HG02885 (cell line): Measurements from ENCODE around the gene ALDH2.
"Not testable (repeated sequence)": the region's sequence is repeated elsewhere in the genome, so short reads cannot be mapped to it uniquely, and the experiment has no call there.

Experiments used
- ATAC-seq: cut with Tn5 transposase; IDR thresholded peaks from one replicate; pipeline ENCODE4 v1.9.1; 2021; ENCODE audit warnings: mild to moderate bottlenecking; ENCODE audit not compliant: unreplicated experiment, poor library complexity

Gene ALDH2

DNA sequence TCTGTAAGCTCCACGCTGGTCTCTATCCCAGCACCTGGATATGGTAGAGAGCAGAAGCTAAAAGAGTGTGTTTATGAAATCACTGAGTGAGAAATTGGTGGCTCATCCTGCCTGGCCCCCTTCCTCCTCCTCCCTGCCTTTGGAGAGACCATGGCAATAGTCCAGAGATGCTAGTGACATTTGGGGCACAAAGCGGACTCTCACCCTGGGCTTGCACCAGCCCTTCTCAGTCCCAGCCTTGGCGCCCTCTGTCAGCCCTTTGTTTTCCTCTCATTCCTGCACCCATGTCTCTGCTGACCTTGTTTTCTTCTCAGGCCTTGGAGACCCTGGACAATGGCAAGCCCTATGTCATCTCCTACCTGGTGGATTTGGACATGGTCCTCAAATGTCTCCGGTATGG lies 18.2 kb downstream of the ALDH2 start:
- no peak for ATAC-seq

DNA sequence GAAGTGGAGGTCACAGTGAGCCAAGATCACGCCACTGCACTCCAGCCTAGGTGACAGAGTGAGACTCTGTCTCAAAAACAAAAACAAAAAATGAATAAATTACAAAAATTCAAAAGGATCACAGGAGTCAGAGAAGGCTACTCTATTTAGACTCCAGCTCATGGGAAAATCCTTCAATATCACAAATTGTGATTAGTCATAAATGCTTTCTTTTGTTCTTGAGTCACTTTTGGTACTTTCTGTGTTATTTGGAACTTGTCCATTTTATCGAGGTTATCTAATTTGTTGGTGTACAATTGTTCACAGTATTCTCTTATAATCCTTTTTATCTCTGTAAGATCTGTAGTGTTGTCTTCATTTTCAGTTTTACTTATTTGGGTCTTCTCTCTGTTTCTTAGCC lies 18.9 kb downstream of the ALDH2 start:
- no peak for ATAC-seq

DNA sequence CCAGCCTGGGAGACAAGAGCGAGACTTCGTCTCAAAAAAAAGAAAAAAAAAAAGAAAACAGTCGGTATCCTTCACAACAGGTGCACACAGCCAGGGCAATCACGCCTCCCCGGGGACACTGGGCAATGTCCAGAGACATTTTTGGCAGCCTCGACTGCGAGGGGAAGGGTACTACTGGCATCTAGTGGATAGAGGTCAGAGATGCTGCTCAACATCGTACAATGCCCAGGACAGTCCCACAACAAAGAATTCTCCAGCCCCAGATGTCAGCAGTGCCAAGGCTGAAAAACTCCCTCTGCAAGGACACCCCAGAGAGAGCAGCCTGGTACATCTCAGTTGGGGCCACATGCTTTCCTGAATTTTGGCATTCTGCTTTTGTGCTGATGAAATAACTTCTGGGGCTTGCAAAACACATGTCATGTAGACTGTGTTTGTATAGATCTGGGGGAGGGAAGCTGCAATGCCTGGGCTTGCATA lies 21.5 kb downstream of the ALDH2 start:
- no peak for ATAC-seq

DNA sequence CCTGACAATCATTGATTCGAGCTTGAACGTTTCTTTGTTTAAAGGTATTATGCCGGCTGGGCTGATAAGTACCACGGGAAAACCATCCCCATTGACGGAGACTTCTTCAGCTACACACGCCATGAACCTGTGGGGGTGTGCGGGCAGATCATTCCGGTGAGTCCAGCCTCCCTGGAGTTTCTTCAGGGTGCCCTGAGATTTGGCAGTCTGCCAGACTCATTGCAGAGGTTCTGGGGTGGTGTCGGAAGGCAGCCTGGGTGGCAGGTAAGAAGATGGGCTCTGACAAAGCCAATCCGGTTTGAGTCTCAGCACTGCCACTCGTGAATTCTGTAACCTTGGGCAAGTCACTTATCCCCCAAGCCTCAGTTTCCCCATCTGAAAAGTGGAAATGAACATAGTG lies 23.0 kb downstream of the ALDH2 start:
- ATAC-seq = no peak

DNA sequence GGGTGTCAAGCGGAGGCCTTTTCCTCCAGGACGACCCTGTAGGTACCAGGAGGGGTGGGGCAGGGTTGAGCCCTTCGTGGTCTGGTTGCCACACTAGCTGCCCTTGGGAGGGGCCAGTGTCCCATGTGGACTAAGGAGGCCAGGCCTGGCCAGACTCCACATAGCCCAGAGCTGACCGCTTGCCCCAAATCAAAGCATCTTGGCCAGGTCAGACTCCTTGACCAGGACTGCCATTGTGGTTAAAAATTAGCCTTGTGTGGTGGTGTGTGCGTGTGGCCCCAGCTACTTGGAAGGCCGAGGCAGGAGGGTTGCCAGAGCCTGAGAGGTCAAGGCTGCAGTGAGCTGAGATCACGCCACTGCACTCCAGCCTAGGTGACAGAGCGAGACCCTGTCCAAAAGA lies 24.8 kb downstream of the ALDH2 start:
- ATAC-seq = no peak

DNA sequence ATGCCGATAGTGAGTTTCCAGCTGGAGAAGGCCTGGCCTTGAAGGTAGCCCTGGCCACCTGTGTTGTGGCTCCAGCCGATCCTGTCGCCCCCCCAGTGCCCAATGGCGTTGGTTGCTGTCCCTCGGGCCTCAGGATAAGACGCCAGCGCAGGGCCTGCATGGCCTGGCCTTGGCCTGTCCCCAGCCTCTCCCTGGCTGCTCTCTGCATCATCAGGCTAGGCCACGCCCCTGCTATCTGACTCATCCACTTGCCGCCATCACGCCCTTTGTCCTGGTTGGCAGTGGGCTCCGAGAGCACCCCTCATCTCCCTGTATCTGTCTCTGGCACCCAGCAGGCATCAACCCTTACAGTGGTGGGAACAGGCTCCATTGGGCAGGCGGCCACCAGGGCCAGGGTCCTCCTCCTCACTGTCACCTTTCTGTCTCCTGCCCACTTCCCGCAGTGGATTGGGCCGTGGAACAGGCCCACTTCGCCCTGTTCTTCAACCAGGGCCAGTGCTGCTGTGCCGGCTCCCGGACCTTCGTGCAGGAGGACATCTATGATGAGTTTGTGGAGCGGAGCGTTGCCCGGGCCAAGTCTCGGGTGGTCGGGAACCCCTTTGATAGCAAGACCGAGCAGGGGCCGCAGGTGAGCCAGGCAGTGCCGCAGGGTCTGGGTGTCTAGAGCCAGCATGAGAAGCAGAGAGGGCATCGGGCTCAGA lies 25.6 kb downstream of the ALDH2 start:
- no peak for ATAC-seq

DNA sequence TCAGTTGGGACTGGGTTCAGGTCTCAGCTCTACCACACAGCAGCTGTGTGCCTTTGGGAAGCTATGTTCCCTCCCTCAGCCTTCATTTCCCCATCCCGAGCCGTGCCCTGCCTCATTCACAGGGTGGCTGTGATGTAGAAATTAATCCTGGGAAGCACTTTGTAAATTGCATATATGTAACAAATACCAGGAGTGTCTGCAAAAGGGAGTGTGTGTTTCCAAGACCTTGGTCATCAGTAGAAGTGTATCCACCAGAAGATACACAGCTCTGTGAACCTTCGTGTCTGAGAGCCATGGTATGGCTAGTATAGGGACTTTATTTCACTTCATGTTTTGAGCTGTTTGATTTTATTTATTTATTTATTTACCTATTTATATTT lies 26.1 kb downstream of the ALDH2 start:
- no peak for ATAC-seq

DNA sequence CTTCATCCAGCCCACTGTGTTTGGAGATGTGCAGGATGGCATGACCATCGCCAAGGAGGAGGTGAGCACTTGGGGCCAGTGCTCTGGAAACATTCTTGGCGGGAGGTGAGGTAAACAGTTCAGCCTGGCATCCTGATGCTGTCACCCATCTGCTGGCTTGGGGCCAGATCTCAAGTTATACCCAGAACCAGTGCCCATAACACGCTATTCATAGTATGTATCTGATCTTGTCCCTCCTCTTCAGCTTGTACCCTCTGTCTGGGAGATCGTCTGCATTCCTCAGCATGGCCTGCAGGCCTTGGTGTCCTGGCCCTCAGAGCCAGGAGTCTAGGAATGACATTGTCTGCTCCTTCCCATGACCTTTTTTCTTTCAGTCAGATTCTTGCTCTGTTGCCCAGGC lies 31.4 kb downstream of the ALDH2 start:
- no peak for ATAC-seq

DNA sequence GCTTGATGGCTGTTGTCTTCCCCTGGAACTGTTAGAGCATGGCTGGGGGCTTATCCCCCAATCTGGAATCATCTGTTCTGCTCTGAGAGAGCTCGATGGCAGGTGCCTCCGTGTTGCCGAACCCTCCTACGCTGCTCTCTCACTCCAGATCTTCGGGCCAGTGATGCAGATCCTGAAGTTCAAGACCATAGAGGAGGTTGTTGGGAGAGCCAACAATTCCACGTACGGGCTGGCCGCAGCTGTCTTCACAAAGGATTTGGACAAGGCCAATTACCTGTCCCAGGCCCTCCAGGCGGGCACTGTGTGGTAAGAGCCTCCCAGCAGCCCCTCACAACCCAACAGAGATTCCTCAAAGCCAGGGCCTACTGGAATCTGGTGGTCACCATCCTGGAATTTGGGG lies 33.0 kb downstream of the ALDH2 start:
- no peak for ATAC-seq

DNA sequence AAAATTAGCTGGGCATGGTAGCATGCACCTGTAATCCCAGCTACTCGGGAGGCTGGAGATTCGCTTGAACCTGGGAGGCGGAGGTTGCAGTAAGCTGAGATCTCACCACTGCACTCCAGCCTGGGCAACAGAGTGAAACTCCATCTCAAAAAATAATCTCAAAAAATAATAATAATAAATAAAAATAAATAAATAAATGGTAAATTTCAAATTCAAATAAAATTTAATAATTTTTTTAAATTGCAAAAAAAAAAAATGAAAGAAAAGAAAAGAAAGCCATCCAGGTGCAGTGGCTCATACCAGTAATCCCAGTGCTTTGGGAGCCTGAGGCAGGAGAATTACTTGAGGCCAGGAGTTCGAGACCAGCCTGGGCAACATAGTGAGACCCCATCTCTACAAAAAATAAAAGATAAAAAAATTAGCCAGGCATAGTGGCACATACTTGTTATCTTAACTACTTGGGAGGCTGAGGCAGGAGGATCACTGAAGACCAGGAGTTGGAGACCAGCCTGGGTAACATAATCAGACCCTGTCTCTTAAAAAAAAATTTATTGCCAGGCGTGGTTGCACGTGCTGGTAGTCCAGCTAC lies 36.4 kb downstream of the ALDH2 start:
- no peak for ATAC-seq

DNA sequence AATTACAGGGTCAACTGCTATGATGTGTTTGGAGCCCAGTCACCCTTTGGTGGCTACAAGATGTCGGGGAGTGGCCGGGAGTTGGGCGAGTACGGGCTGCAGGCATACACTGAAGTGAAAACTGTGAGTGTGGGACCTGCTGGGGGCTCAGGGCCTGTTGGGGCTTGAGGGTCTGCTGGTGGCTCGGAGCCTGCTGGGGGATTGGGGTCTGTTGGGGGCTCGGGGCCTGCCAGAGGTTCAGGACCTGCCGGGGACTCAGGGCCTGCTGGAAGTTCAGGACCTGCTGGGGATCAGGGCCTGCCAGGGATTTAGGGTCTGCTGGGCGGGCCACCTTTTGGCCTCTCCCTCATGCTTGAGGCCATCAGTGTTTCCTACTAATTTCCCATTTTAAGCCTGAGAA lies 37.1 kb downstream of the ALDH2 start:
- ATAC-seq = no peak

DNA sequence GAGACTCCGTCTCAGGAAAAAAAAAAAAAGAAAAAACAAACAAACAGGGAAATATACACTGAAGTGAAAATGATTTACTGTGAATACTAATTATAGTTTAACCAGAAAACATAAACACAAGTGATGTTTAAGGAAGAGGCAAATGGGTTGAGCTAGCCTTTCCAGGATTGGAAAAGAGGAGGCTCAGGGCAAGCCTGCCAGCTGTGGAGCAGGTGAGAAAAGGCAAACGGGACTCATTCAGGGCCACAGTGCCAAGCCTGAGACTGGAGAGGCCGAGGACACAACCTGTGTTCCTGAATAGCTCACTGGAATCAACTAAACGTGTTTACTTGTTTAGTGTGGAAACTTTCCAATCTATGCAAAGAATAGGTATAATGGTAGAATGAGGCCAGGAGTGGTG lies 39.6 kb downstream of the ALDH2 start:
- ATAC-seq = no peak

DNA sequence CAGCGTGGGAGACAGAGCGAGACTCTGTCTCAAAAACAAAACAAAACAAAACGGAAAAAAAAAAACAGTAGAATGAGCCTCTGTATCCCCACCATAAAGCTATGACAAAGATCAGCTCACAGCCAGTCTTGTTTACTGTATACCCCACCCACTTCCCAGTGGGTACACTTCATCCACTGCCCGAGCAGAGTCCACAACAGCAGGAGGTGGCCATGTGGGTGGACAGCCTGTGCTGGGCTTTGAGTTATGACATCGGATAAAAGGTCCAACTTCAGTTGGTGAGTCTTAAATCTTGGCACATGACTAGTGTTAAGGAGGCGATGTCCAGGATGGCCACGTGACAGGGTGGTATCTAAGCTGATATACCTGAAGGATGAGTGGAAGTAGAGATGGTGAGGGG lies 40.5 kb downstream of the ALDH2 start:
- no peak for ATAC-seq

DNA sequence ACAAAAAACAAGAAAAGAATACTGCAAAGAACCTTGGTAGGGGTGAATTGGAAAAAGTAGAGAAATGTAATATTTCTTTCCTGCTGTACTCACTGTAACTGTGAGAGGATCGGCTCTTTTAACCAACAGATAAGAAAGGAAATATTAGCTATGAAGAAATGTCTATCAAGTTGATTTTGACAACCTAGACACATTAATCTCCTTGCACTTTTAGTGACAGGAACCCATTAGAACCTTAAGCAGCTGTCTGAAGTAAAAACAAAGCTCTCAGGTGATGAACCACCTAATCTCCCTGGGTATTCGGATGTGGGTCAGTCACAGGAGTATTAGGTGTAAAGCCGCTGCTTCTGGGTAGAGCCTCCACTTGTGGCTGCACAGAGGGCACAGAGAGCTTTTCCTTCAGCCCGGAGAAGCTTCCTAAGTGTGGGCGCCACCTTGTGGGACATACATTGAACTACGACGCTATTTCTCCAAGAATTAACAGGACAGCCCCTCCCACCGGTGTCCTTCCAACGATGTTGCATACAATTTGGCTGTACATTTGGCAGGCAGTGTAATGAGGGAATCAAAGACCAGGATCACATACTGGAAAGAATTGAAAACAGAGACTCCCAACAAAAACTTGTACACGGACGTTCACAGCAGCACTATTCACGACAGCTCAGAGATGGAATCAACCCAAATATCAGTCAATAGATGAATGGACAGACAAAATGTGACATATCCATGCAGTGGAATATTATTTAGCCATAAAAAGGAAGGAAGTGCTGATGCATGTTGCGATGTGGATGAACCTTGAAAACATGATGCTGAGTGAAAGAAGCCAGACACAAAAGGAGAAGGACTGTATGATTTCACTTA lies 46.4 kb downstream of the ALDH2 start:
- no peak for ATAC-seq

DNA sequence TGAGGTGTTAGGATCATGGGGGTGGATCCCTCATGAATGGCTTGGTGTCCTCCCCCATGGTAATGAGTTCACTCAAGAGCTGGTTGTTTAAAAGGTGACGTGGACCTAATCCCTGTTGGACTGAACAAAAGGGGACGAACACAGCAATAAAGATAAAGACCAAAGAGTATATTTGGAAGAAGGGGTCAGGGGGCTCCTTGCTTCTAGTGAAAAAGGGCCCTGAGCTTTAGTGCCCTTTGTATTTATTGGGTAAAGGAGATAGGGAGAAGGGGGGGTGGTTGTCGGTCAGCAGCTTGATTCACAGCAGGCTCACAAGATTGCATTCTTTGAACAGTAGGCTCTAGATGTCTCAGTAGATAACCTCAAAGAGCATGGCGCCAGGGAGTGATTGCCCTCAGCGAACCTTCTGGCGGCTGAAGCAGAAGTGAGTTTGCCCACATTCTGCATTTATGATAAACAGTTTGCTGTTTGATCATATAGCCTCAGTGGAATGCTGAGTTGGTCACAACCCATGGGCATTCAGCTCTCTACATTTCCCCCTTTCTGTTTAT lies 49.4 kb downstream of the ALDH2 start:
- no peak for ATAC-seq

DNA sequence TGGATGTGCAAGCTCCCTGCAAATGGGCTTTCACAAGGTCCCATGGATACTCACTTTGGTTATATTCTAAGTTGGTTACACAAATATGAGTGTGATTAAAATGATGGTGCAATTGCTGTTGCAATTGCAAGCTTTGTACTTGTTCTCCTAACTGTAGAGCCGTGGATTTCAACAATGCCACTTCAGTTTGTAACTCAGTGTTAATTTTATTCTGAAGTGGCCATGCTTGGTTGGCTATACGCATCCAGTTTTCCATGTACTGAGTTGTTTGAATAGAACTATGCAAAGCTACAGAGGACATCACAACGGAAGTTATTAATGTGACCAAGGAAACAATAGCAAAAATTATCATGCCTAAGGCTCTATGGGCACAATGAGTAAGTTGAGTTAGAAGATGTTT lies 50.2 kb downstream of the ALDH2 start:
- not testable (repeated sequence) for ATAC-seq

DNA sequence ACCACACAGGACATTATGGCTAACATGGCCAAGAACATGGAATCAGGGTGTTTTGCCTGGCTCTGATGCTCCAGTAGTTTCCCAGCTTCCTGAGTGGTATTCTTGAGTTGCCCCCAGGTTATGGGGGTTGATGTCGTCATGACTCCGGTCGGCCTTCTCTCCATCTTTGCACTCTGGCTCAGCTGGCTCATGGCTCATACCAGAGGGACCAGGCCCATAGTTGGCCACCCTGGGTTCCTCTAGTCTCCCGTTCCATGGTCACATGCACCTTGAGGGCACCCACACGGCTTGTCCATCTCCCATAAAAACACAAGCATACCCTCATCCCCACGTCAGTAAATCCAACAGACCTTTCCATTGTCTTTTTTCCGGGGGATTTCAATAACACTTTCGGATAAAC lies 51.6 kb downstream of the ALDH2 start:
- ATAC-seq = no peak

DNA sequence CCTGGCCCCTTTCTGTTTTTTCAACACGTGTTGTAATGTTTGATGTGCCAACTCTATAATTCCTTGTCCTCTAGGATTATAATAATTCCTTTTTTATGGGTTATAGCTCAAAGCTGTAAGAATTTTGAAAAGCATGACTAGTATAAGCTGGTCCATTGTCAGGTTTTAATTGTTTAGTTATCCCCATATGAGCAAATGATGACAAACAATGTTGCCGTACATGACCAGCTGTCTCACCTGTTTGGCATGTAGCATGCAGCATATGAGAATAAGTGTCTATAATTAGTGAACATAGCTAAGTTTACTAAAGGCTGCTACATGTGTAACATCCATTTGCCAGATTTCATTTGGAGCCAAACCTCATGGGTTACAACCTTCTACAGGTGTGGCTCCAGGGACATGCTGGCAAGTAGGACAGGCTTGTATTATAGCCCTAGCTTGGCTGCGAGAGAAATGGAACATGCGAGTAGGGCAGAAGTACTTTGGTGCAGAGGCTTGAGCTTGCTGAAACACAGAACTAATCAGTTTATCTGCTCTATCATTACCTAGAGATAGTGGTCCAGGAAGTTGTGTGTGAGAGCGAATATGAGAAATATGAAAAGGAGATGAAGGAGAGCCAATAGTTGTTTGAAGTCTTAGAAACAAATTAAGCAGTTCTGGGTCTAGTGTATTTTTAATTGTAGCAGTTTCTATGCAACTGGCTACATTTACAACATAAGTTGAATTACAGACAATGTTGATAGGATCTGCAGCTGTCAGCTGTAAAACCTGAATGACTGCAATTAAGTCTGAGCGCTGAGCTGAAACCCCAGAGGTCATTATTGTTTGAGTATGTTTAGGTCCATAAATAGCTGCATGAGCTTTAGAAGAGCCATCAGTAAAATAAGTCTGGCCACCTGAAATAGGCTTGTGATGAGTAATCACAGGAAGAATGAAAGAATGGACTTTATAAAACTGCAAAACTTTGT lies 52.7 kb downstream of the ALDH2 start:
- no peak for ATAC-seq

DNA sequence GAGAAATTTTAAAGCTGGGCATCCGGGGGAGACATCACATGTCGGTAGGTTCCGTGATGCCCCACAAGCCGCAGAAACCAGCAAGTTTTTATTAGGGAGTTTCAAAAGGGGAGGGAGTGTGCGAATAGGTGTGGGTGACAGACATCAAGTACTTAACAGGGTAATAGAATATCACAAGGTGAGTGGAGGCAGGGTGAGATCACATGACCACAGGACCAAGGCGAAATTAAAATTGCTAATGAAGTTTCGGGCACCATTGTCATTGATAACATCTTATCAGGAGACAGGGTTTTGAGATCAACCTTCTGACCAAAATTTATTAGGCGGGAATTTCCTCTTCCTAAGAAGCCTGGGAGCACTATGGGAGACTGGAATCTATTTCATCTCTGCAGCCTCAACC lies 54.1 kb downstream of the ALDH2 start:
- not testable (repeated sequence) for ATAC-seq

DNA sequence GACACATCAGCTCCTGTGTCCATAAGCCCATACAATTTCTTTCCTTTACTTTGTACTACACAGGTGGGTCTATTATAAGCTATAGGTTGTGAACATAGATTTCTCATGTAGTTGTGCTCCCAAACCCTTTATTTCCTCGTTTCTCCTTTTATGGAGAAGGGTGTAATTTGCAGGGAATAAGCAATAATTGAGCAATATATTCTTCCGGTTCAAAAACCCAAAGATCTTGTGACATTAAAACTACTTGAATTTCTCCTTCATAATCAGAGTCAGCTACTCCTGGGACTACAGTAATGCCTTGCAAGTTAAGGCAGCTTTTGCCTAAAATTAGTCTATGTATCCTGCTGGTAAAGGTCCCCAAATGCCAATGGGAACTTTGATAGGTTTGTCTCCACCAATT lies 56.2 kb downstream of the ALDH2 start:
- ATAC-seq = no peak
